IMR-90 (cell line): Measurements from ENCODE around the gene ST6GALNAC4. TPM values are rescaled to one million over a fixed set of nuclear protein-coding genes. Genes with fewer than 3 reads are reported as not detected.

Experiments
- ATAC-seq: fragments of 200-7000 bp; cut with Tn5 transposase; 2 replicates; pipeline ENCODE4 v1.9.1; 2020; ENCODE audit warnings: low read depth, mild to moderate bottlenecking, moderate library complexity
- BruUV-seq: library from RNA; stranded (reverse); fragments of 400-500 nt; replicated peaks from 2 replicates; lab custom pipeline; 2021; lab: Mats Ljungman, UMichigan
- CTCF ChIA-PET: fragments of 300-600 bp; formaldehyde crosslinking; extraction: SDS; loops from one replicate; lab custom pipeline; 2021; ENCODE audit warnings: antibody characterized with exemption; lab: Yijun Ruan, JAX
- POLR2A ChIA-PET: fragments of 300-600 bp; sonication (Branson Sonifier 250); formaldehyde crosslinking; loops from one replicate; lab custom pipeline; 2022; ENCODE audit warnings: antibody characterized with exemption; ENCODE audit not compliant: unreplicated experiment; lab: Charles Lee
- DNase-seq: peaks from one replicate; pipeline ENCODE4 v3.0.0; 2013
- H2AFZ ChIP-seq: replicated peaks from 2 replicates; pipeline ENCODE3; 2013; ENCODE audit warnings: low read length, mild to moderate bottlenecking; ENCODE audit not compliant: poor library complexity
- H2AK5ac ChIP-seq: 2 replicates; pipeline ENCODE4 v1.6.1; 2013; ENCODE audit warnings: low read depth, low read length, inconsistent platforms
- H2AK9ac ChIP-seq: replicated peaks from 2 replicates; pipeline ENCODE3; 2013; ENCODE audit warnings: mild to moderate bottlenecking, low read depth, low read length, moderate library complexity; ENCODE audit not compliant: poor library complexity
- H2BK120ac ChIP-seq: 2 replicates; pipeline ENCODE4 v1.6.1; 2013; ENCODE audit warnings: low read depth, low read length, inconsistent platforms
- H2BK15ac ChIP-seq: 3 replicates; pipeline ENCODE4 v1.6.1; 2013; ENCODE audit warnings: low read depth, low read length, inconsistent platforms
- H2BK20ac ChIP-seq: 2 replicates; pipeline ENCODE4 v1.6.1; 2013; ENCODE audit warnings: low read depth, mild to moderate bottlenecking, inconsistent platforms, low read length, moderate library complexity
- H2BK5ac ChIP-seq: 2 replicates; pipeline ENCODE4 v1.6.1; 2013; ENCODE audit warnings: mild to moderate bottlenecking, low read depth, low read length, inconsistent platforms; ENCODE audit not compliant: poor library complexity, severe bottlenecking
- H3K14ac ChIP-seq: replicated peaks from 2 replicates; pipeline ENCODE4 v1.6.1; 2013; ENCODE audit warnings: low read depth, low read length, inconsistent platforms
- H3K18ac ChIP-seq: 2 replicates; pipeline ENCODE4 v1.6.1; 2013; ENCODE audit warnings: low read depth, low read length, control low read depth
- H3K23ac ChIP-seq: 2 replicates; pipeline ENCODE4 v1.6.1; 2013; ENCODE audit warnings: low read depth, low read length, inconsistent platforms
- H3K27ac ChIP-seq: 2 replicates; pipeline ENCODE4 v1.5.1; 2013; ENCODE audit warnings: mild to moderate bottlenecking, control low read depth, low read length; ENCODE audit not compliant: insufficient read depth
- H3K27me3 ChIP-seq: 2 replicates; pipeline ENCODE4 v1.6.1; 2013; ENCODE audit warnings: low read length; ENCODE audit not compliant: control insufficient read depth, insufficient read depth
- H3K36me3 ChIP-seq: 2 replicates; pipeline ENCODE4 v1.6.1; 2013; ENCODE audit warnings: low read length, mixed read lengths; ENCODE audit not compliant: control insufficient read depth, insufficient read depth
- H3K4ac ChIP-seq: 2 replicates; pipeline ENCODE4 v1.6.1; 2013; ENCODE audit warnings: low read depth, low read length, inconsistent platforms
- H3K4me1 ChIP-seq: 2 replicates; pipeline ENCODE4 v1.6.1; 2013; ENCODE audit warnings: low read length, mixed read lengths; ENCODE audit not compliant: control insufficient read depth, insufficient read depth
- H3K4me2 ChIP-seq: 2 replicates; pipeline ENCODE4 v1.6.1; 2013; ENCODE audit warnings: low read depth, mild to moderate bottlenecking, control low read depth, low read length, moderate library complexity
- H3K4me3 ChIP-seq: 2 replicates; pipeline ENCODE4 v1.5.1; 2013; ENCODE audit warnings: low read depth, mild to moderate bottlenecking, control low read depth, low read length, moderate library complexity; ENCODE audit not compliant: insufficient read depth
- H3K56ac ChIP-seq: 2 replicates; pipeline ENCODE4 v1.6.1; 2013; ENCODE audit warnings: low read length, inconsistent platforms; ENCODE audit not compliant: insufficient read depth; ENCODE audit errors: extremely low read depth
- H3K79me1 ChIP-seq, 2 experiments: 2 replicates each; pipeline ENCODE4 v1.6.1; 2013; ENCODE audit warnings: low read length in 2 of 2, inconsistent platforms in 1 of 2, low read depth in 1 of 2
- H3K9ac ChIP-seq: 2 replicates; pipeline ENCODE4 v1.6.1; 2013; ENCODE audit warnings: low read depth, low read length, control low read depth
- H3K9me1 ChIP-seq: 2 replicates; pipeline ENCODE4 v1.6.1; 2013; ENCODE audit warnings: low read length, inconsistent platforms; ENCODE audit not compliant: insufficient read depth
- H3K9me3 ChIP-seq: 2 replicates; pipeline ENCODE4 v1.6.1; 2013; ENCODE audit warnings: low read length; ENCODE audit not compliant: control insufficient read depth, insufficient read depth
- H4K20me1 ChIP-seq: 2 replicates; pipeline ENCODE4 v1.6.1; 2013; ENCODE audit warnings: low read length, inconsistent platforms; ENCODE audit not compliant: insufficient read depth
- H4K5ac ChIP-seq: 2 replicates; pipeline ENCODE4 v1.6.1; 2013; ENCODE audit warnings: mild to moderate bottlenecking, low read depth, low read length, control low read depth
- H4K8ac ChIP-seq, 2 experiments: 2 replicates each; pipeline ENCODE4 v1.6.1; 2013; ENCODE audit warnings: low read depth in 2 of 2, low read length in 2 of 2, control low read depth in 1 of 2, inconsistent platforms in 1 of 2
- H4K91ac ChIP-seq: 2 replicates; pipeline ENCODE4 v1.6.1; 2013; ENCODE audit warnings: low read depth, low read length, inconsistent platforms; ENCODE audit not compliant: insufficient read depth
- BHLHE40 ChIP-seq: fragments of 150-350 bp; IDR thresholded peaks from 2 replicates; pipeline ENCODE4 v1.6.1; 2016; ENCODE audit warnings: mild to moderate bottlenecking, low read depth, low read length
- CEBPB ChIP-seq: IDR thresholded peaks from 2 replicates; pipeline ENCODE4 v1.6.1; 2012; ENCODE audit warnings: low read depth, low read length, improper control_type of control experiment
- CHD1 ChIP-seq: IDR thresholded peaks from 2 replicates; pipeline ENCODE4 v1.6.1; 2012; ENCODE audit warnings: low read depth, low read length, improper control_type of control experiment
- FOS ChIP-seq: fragments of 150-350 bp; IDR thresholded peaks from 2 replicates; pipeline ENCODE4 v1.6.1; 2016; ENCODE audit warnings: low read depth, low read length
- MAFK ChIP-seq: IDR thresholded peaks from 2 replicates; pipeline ENCODE4 v1.6.1; 2012; ENCODE audit warnings: low read depth, low read length, improper control_type of control experiment
- MAZ ChIP-seq: IDR thresholded peaks from 2 replicates; pipeline ENCODE4 v1.6.1; 2012; ENCODE audit warnings: low read depth, mild to moderate bottlenecking, low read length, improper control_type of control experiment, moderate library complexity, borderline replicate concordance
- MXI1 ChIP-seq: IDR thresholded peaks from 2 replicates; pipeline ENCODE4 v1.6.1; 2012; ENCODE audit warnings: low read depth, mild to moderate bottlenecking, low read length, moderate library complexity, borderline replicate concordance
- NFE2L2 ChIP-seq: fragments of 150-350 bp; IDR thresholded peaks from 2 replicates; pipeline ENCODE4 v1.6.1; 2016; ENCODE audit warnings: low read depth, mild to moderate bottlenecking, low read length
- POLR2A ChIP-seq: IDR thresholded peaks from 2 replicates; pipeline ENCODE4 v1.6.1; 2012; ENCODE audit warnings: mild to moderate bottlenecking, low read depth, low read length
- RAD21 ChIP-seq: IDR thresholded peaks from 2 replicates; pipeline ENCODE4 v1.6.1; 2012; ENCODE audit warnings: low read length, improper control_type of control experiment
- RCOR1 ChIP-seq: IDR thresholded peaks from 2 replicates; pipeline ENCODE4 v1.6.1; 2012; ENCODE audit warnings: mild to moderate bottlenecking, low read length, improper control_type of control experiment; ENCODE audit not compliant: insufficient replicate concordance
- RFX5 ChIP-seq: IDR thresholded peaks from 2 replicates; pipeline ENCODE4 v1.8.0; 2012; ENCODE audit warnings: low read depth, mild to moderate bottlenecking, low read length, moderate library complexity
- SMC3 ChIP-seq: fragments of 150-350 bp; IDR thresholded peaks from 2 replicates; pipeline ENCODE4 v1.6.1; 2016; ENCODE audit warnings: low read depth, mild to moderate bottlenecking, antibody characterized with exemption, low read length, moderate library complexity
- WGBS, 2 experiments: methylation state at CpG; one replicate each; pipeline versions ENCODE4 v1.1.5 to v1.1.7; 2013; ENCODE audit warnings: missing lambda C conversion rate in 2 of 2; ENCODE audit not compliant: insufficient read length in 1 of 2; ENCODE audit errors: extremely low coverage in 2 of 2; 5-methylcytosine and 5-hydroxymethylcytosine counted together
- dilution Hi-C: fragments of 300-500 bp; cut with HindIII; formaldehyde crosslinking; loops from one replicate; pipeline ENCODE4 v1.14.3; 2018; ENCODE audit warnings: low sequenced_read_pairs; ENCODE audit not compliant: unreplicated experiment
- in situ Hi-C: fragments of 300-500 bp; cut with MboI; formaldehyde crosslinking; loops from 3 replicates; pipeline ENCODE4 v1.14.3; 2019; ENCODE audit warnings: low sequenced_read_pairs, inconsistent platforms, mixed read lengths
- intact Hi-C: fragments of 100-400 bp; cut with micrococcal nuclease; formaldehyde crosslinking; loops from 2 replicates; pipeline ENCODE4 v1.10.0; 2022
- polyA plus RNA-seq, 3 experiments: library from polyadenylated mRNA; depleted of rRNA; stranded (reverse); fragments of >200 nt; gene quantifications; 2 replicates each; pipeline ENCODE4 v1.2.3, GENCODE V29; 2012; ENCODE audit warnings: low replicate concordance in 1 of 3
- total RNA-seq: library from RNA; depleted of rRNA; stranded (reverse); fragments of >200 nt; gene quantifications from 2 replicates; pipeline ENCODE4 v1.2.3, GENCODE V29; 2012
- TF ChIP-seq, protein P1 (sequence below): conservative IDR thresholded peaks from 2 replicates; pipeline ENCODE4 v1.5.1; 2012; ENCODE audit warnings: mild to moderate bottlenecking, low read depth, low read length, improper control_type of control experiment
- TF ChIP-seq, protein P2 (sequence below): fragments of 150-350 bp; IDR thresholded peaks from 2 replicates; pipeline ENCODE4 v1.6.1; 2017; ENCODE audit warnings: mild to moderate bottlenecking, antibody characterized with exemption, low read length, low read depth
- TF ChIP-seq, protein P3 (sequence below): fragments of 150-350 bp; IDR thresholded peaks from 2 replicates; pipeline ENCODE4 v1.6.1; 2016; ENCODE audit warnings: low read depth, mild to moderate bottlenecking, low read length, moderate library complexity, borderline replicate concordance

ST6GALNAC4 gene
- total and polyA plus RNA-seq, 2 of the 4 experiments (the other 2 are of a cell fraction): 12.5 to 32.9 TPM

DNA sequence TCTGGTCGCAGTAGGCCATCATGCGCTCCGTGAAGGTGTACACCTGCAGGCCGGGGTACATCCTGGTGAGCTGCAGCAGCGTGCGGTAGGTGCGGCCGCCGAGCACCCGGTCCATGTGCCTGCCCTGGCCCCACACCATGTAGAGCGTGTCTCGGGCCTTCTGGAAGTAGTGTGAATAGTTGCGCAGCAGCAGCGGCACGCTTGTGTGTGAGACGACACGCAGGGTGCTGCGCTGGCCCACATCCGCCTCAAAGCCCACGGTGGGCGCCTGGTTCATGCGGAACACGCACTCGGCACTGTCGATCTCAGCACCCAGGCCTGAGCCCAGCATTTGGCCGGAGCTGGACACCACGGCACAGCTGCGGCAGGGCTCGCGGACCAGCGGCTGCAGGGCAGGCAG lies 4.5 kb downstream of the ST6GALNAC4 start:
- H3K9ac ChIP-seq: no peak overlapping the region
- H3K4ac ChIP-seq: no peak overlapping the region
- no peak overlapping the region for H2AK5ac ChIP-seq
- no peak overlapping the region for H3K27ac ChIP-seq
- H3K23ac ChIP-seq: no peak overlapping the region
- H2BK120ac ChIP-seq: no peak overlapping the region
- no peak overlapping the region for H4K8ac ChIP-seq
- H3K56ac ChIP-seq: no peak overlapping the region
- no peak overlapping the region for H4K5ac ChIP-seq
- no peak overlapping the region for H3K4me2 ChIP-seq
- H3K79me1 ChIP-seq: peaks cover 4 to 26% of the 10 kb centered on the region in 2 experiments
- H3K36me3 ChIP-seq: peaks cover 31% of the 10 kb centered on the region
- POLR2A ChIA-PET: no interaction called here
- H3K9me1 ChIP-seq: peaks cover 2% of the 10 kb centered on the region; the same call in 1 of the 2 replicates
- dilution Hi-C loops (no loop called here), intact Hi-C loops (loop anchor here (10.0 kb wide), 1 partner anchor 297 kb away; the partner anchor contains the start of gene STXBP1), in situ Hi-C loops (no loop called here)
- BruUV-seq: no TSS peak
- no peaks in the 10 kb centered on the region for H3K9me3 ChIP-seq
- H3K27me3 ChIP-seq: no peaks in the 10 kb centered on the region
- DNase-seq: no peak
- no peak overlapping the region for H2BK20ac ChIP-seq
- H3K14ac ChIP-seq: no peak overlapping the region
- no peak overlapping the region for H3K4me3 ChIP-seq
- H4K20me1 ChIP-seq: 0 out of 2 replicates have a peak, but pooled peaks cover 4% of the 10 kb centered on the region
- 98% methylated on average over 24 of the region's 31 CpGs; no CpG with 5 or more reads in 1 of the 2 experiments for whole genome bisulfite sequencing, 2 experiments
- H2BK5ac ChIP-seq: no peak overlapping the region
- CTCF ChIA-PET: interaction anchor here (0.8 kb wide), 1 partner anchor 10 kb away, joined by 3 read pairs; no protein-coding TSS in a partner anchor
- no peak overlapping the region for H4K91ac ChIP-seq
- H2BK15ac ChIP-seq: no peak overlapping the region
- H2AK9ac ChIP-seq: no peak overlapping the region
- TF ChIP-seq MXI1 (no peak), MAFK (no peak), BHLHE40 (no peak), MAZ (no peak), RFX5 (no peak), POLR2A (no peak), RCOR1 (no peak), CEBPB (no peak), CHD1 (no peak), RAD21 (no peak), FOS (no peak), NFE2L2 (no peak), SMC3 (no peak)
- TF ChIP-seq, protein P1, sequence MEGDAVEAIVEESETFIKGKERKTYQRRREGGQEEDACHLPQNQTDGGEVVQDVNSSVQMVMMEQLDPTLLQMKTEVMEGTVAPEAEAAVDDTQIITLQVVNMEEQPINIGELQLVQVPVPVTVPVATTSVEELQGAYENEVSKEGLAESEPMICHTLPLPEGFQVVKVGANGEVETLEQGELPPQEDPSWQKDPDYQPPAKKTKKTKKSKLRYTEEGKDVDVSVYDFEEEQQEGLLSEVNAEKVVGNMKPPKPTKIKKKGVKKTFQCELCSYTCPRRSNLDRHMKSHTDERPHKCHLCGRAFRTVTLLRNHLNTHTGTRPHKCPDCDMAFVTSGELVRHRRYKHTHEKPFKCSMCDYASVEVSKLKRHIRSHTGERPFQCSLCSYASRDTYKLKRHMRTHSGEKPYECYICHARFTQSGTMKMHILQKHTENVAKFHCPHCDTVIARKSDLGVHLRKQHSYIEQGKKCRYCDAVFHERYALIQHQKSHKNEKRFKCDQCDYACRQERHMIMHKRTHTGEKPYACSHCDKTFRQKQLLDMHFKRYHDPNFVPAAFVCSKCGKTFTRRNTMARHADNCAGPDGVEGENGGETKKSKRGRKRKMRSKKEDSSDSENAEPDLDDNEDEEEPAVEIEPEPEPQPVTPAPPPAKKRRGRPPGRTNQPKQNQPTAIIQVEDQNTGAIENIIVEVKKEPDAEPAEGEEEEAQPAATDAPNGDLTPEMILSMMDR: no peak
- TF ChIP-seq, protein P2, sequence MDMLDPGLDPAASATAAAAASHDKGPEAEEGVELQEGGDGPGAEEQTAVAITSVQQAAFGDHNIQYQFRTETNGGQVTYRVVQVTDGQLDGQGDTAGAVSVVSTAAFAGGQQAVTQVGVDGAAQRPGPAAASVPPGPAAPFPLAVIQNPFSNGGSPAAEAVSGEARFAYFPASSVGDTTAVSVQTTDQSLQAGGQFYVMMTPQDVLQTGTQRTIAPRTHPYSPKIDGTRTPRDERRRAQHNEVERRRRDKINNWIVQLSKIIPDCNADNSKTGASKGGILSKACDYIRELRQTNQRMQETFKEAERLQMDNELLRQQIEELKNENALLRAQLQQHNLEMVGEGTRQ: no peak
- TF ChIP-seq, protein P3, sequence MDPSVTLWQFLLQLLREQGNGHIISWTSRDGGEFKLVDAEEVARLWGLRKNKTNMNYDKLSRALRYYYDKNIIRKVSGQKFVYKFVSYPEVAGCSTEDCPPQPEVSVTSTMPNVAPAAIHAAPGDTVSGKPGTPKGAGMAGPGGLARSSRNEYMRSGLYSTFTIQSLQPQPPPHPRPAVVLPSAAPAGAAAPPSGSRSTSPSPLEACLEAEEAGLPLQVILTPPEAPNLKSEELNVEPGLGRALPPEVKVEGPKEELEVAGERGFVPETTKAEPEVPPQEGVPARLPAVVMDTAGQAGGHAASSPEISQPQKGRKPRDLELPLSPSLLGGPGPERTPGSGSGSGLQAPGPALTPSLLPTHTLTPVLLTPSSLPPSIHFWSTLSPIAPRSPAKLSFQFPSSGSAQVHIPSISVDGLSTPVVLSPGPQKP: no peak
- no peak for ATAC-seq
- no peak overlapping the region for H3K18ac ChIP-seq
- H2AFZ ChIP-seq: peak overlapping the region; percentile 11
- peaks cover 12% of the 10 kb centered on the region for H3K4me1 ChIP-seq
